HL-60 (cell line): ENCODE measurements around the gene SCYGR1.

Experiments used
- GABPA ChIP-seq: IDR thresholded peaks from 2 replicates; pipeline ENCODE4 v1.6.1; 2012; ENCODE audit warnings: low read depth
- TF ChIP-seq, protein P1 (sequence below): IDR thresholded peaks from one replicate; pipeline ENCODE4 v1.5.1; 2011; ENCODE audit warnings: low read length, control low read depth, inconsistent platforms; ENCODE audit not compliant: insufficient read depth

DNA sequence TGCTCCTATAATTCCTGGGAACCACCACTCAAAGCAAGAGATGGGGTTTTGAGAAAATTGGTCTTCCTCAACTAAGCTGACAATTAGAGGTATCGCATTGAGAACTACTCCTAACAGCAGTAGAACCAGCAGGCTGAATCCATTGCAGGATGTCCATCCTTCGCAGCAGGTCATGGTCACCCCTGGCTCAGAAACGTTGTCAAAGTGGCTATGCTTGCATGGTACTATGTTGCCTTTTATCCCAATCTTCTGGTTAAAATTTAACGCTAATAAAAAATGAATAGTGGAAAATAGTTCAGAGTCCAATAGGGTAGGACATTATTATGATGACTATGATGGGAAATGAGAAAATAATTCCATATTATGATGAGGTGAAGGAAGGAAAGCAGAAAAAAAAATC is 8.7 kb downstream of the SCYGR1 start, which contains the start of gene TM4SF20:
- TF ChIP-seq, protein P1, sequence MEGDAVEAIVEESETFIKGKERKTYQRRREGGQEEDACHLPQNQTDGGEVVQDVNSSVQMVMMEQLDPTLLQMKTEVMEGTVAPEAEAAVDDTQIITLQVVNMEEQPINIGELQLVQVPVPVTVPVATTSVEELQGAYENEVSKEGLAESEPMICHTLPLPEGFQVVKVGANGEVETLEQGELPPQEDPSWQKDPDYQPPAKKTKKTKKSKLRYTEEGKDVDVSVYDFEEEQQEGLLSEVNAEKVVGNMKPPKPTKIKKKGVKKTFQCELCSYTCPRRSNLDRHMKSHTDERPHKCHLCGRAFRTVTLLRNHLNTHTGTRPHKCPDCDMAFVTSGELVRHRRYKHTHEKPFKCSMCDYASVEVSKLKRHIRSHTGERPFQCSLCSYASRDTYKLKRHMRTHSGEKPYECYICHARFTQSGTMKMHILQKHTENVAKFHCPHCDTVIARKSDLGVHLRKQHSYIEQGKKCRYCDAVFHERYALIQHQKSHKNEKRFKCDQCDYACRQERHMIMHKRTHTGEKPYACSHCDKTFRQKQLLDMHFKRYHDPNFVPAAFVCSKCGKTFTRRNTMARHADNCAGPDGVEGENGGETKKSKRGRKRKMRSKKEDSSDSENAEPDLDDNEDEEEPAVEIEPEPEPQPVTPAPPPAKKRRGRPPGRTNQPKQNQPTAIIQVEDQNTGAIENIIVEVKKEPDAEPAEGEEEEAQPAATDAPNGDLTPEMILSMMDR: no peak
- TF ChIP-seq GABPA: no peak
